ENCODE results near the gene ERGIC1.

The ERGIC1 gene

DNA sequence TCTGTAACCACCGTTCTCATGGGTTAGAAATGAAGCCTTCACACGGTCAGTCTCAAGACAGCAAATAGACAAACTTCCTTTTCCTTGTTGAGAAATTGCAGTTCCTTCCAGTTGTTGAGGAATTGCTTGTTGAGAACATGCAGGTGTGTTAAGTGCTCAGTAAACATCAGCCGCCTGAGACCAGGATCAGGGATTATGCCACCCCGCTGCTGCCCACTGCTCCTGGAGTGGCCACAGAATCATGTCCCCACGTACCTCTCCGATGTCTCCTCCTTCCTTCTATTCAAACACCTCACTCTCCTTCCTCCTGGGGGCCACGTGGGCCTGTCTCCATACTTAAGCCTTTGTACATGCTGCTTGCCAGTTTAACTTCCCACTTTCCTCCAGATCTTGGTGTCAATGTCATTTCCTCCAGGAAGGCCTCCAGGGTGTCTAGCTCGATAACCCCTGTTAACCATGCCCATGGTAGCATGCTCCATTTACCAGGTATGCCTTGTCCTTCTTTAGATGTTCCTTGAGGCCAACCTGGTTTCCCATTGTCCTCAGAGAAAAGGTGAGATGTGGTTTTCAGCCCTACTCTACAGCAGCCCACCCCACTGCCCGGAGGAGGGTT, 91.4 kb downstream of the ERGIC1 start:
- H3K27me3 Mint-ChIP-seq, result no peaks in the 10 kb centered on the region
- H3K4me3 Mint-ChIP-seq, result no peak overlapping the region
- no peaks in the 10 kb centered on the region for H3K4me1 Mint-ChIP-seq (ENCODE audit: low read depth)
- H3K27ac Mint-ChIP-seq, result no peak overlapping the region
- peaks cover 23% of the 10 kb centered on the region for H3K36me3 Mint-ChIP-seq (ENCODE audit: low read depth)
- no peaks in the 10 kb centered on the region for H3K9me3 Mint-ChIP-seq

DNA sequence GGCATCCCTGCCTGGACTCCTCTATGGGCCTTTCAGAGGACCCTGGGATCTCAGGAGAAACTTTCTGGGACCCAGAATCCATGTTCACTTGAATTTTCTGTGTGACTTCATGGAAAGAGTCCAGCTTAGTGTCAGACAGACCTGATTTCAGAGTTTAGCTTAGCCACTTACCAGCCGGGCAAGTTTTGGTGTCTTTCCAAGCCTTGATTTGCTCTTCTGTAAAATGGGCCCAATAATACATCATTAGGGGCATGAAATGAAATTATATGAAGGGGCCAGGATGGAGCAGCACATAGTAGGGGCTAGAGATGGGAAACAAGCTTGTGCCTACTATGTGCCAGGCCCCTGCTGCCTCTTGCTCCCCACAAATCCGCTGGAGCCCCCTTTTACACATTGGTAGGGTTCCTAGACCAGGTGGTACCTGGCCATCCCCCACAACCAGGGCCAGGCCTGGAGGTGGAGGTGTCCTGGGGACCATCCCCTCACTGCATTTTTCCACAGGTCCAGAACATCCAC, 92.0 kb downstream of the ERGIC1 start:
- Mint-ChIP-seq H3K27me3 (no peaks in the 10 kb centered on the region), H3K27ac (no peak overlapping the region), H3K4me3 (no peak overlapping the region), H3K9me3 (no peaks in the 10 kb centered on the region), H3K4me1 (ENCODE audit: low read depth) (no peaks in the 10 kb centered on the region), H3K36me3 (ENCODE audit: low read depth) (peaks cover 23% of the 10 kb centered on the region)

DNA sequence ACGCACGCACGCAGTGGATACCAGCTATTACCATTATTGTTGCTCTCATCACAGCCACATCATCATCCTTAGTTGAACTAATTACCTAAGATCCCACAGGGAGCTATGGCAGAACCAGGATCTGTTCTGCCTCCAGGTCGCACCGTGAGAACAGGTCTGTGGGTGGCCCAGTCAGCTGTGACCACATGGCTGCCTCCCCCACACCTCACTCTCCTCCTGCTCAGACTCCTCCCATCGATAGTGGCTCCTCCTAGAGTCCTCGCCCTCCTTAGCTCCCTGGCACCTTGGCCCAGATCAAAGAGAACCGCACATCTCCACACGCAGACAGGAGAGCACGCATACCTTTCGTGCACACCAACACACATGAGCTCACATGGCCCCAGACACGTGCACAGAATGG, 92.7 kb downstream of the ERGIC1 start:
- Mint-ChIP-seq H3K4me3 (no peak overlapping the region), H3K36me3 (ENCODE audit: low read depth) (peaks cover 23% of the 10 kb centered on the region), H3K4me1 (ENCODE audit: low read depth) (no peaks in the 10 kb centered on the region), H3K27ac (no peak overlapping the region), H3K27me3 (no peaks in the 10 kb centered on the region), H3K9me3 (no peaks in the 10 kb centered on the region)

DNA sequence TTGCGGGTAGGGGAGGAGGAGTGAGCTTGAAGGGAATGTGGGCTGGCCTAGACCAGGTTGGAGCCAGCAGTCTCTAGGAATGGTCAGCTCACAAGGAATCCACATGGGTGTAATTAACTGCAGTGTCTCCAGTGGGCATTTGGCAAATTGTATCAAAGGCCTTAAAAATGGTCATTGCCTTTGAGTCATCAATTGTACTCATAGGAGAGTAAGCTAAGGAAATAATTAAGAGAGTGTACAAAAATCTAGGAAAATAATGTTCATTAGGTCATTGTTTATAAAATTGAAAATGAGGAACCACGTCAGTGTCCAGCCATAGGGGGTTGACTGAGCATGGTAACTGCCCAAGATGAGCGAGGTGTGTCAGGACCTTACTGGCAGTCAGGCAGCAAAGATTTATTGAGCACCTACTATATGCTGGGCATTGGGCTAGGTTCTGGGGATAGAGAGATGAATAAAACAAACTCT, 95.4 kb downstream of the ERGIC1 start:
- no peaks in the 10 kb centered on the region for H3K27me3 Mint-ChIP-seq
- no peak overlapping the region for H3K4me3 Mint-ChIP-seq
- no peaks in the 10 kb centered on the region for H3K9me3 Mint-ChIP-seq
- no peak overlapping the region for H3K27ac Mint-ChIP-seq
- no peaks in the 10 kb centered on the region for H3K4me1 Mint-ChIP-seq (ENCODE audit: low read depth)
- H3K36me3 Mint-ChIP-seq (ENCODE audit: low read depth), result peaks cover 18% of the 10 kb centered on the region

DNA sequence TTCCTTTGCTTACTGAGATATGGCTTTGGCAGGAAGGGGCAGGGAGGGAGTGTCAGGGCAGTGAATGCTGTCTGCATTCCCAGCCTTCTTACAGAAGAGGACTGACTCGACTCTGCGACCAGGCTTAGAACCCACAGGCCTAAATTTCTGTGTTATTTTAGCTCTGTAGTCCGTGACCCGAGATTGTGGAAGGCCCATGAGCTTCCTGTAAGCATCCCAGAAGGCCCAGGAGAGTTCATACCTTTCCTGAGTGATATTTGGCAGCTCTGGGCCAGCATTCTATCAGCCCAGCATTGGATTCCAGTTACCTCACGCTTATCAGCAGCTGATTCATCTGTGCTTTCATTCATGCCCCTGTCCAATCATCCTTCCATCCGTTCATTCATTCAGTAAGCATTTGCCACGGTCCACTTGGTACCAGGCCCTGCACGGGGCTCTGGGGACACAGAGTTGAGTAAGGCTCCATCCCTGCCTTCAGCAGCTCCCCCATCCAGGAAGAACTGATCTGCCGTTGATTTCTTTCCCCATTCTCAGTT, 97.0 kb downstream of the ERGIC1 start:
- Mint-ChIP-seq H3K36me3 (ENCODE audit: low read depth) (peaks cover 18% of the 10 kb centered on the region), H3K27ac (no peak overlapping the region), H3K4me3 (no peak overlapping the region), H3K9me3 (no peaks in the 10 kb centered on the region), H3K4me1 (ENCODE audit: low read depth) (no peaks in the 10 kb centered on the region), H3K27me3 (no peaks in the 10 kb centered on the region)

DNA sequence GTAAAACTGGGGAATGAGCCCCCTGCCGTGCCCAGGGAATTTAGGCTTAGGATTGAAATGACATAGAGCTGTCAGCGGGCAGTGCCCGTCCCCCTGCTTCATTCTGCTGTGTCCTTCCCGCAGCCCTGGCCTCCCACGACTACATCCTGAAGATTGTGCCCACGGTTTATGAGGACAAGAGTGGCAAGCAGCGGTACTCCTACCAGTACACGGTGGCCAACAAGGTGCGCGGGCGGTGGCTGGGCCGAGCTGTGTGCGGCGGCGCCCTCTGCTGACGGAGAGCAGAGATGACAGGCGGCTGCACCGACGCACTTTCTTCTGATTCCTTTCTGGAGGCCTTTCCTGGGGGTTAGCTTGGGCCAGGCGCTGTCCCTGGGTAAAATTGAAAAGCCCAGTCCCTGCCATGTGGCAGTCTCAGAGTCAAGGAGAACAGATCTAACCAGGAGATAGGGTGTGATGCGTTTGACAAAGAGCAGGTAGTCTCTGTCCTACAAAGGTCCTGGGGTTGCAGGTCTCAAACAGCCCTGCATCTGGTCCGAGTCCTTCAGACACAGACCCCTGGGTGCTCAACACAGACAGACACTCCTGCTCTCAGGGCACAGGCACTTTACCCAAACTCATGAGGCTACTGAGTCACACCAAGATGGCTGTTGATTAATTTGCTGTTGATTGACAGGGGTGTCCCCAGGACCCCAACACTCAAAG, 98.4 kb downstream of the ERGIC1 start:
- Mint-ChIP-seq H3K36me3 (ENCODE audit: low read depth) (peaks cover 18% of the 10 kb centered on the region), H3K27me3 (no peaks in the 10 kb centered on the region), H3K9me3 (no peaks in the 10 kb centered on the region), H3K4me3 (no peak overlapping the region), H3K4me1 (ENCODE audit: low read depth) (no peaks in the 10 kb centered on the region), H3K27ac (no peak overlapping the region)

DNA sequence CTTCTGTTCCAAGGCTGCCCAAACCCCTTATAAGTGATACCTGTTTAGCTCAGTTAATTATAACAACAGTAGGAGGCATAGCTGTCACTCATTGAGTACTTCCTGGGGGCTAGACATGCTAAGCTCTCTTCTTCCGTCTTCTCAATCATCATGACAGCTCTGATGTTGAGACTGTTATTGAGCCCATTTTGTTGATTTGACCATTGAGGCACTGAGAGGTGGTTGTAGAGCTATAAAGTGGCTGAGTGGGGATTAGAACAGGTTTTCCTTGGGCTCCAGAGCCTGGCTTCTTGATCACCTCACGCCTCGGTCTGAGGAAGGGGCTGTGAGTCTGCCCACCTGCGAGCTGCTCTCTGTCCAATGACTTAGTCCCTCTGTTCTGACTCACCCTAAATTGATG, 99.2 kb downstream of the ERGIC1 start:
- no peaks in the 10 kb centered on the region for H3K4me1 Mint-ChIP-seq (ENCODE audit: low read depth)
- peaks cover 19% of the 10 kb centered on the region for H3K36me3 Mint-ChIP-seq (ENCODE audit: low read depth)
- H3K9me3 Mint-ChIP-seq, result no peaks in the 10 kb centered on the region
- H3K4me3 Mint-ChIP-seq, result no peak overlapping the region
- H3K27me3 Mint-ChIP-seq, result no peaks in the 10 kb centered on the region
- H3K27ac Mint-ChIP-seq, result no peak overlapping the region

DNA sequence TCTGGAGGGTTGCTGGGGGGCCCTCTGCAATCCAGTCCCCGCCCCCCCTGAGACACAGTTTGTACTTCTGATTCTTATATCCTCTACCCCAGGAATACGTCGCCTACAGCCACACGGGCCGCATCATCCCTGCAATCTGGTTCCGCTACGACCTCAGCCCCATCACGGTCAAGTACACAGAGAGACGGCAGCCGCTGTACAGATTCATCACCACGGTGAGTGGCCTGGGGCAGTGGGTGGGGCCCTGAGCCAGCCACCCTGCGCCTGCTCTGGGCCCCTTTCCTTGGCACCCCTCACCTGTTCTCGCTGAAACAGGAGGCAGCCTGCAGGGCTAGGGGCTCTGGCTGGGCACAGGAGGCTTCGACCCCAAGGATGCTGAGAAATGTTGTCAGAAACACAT, 101.0 kb downstream of the ERGIC1 start:
- Mint-ChIP-seq H3K27me3 (no peaks in the 10 kb centered on the region), H3K4me1 (ENCODE audit: low read depth) (no peaks in the 10 kb centered on the region), H3K9me3 (no peaks in the 10 kb centered on the region), H3K27ac (no peak overlapping the region), H3K4me3 (no peak overlapping the region), H3K36me3 (ENCODE audit: low read depth) (peaks cover 19% of the 10 kb centered on the region)

DNA sequence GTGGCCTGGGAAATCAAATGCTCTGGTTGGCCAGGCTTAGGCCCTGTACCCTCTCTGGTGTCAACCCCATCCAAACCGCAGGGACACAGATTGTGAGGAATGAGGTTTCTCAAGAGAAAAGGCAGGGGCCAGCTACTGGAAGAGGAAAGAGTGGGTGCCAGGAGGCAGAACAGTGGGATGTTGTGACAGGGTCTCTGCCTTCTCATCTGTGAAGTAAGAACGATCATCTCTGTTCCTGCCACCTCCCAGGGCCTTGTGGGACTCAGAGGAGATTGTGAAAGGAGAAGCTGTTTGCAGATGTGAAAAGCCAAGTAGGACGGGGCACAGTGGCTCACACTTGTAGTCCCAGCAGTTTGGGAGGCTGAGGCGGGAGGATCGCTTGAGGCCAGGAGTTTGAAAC, 102.3 kb downstream of the ERGIC1 start:
- Mint-ChIP-seq H3K36me3 (ENCODE audit: low read depth) (peaks cover 19% of the 10 kb centered on the region), H3K27me3 (no peaks in the 10 kb centered on the region), H3K27ac (no peak overlapping the region)

DNA sequence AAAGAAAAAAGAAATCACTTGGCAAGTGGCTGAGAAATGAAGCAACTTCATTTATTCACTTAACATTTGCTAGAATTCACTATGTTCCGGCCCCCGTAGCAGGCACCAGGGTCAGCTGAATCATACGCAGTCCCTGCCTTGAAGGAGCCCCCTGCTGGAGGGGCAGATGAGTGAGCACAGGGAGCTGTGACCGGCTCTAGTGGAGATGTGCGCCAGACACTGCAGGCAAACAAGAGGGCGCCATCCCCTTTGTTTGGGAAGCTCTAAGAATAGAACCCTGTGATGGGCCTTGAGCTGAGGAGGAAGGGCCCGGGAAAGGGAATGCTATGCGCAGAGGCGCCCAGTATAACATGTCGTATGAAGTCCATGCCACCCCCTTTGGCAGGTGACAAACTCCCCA, 105.0 kb downstream of the ERGIC1 start:
- Mint-ChIP-seq H3K4me1 (ENCODE audit: low read depth) (no peaks in the 10 kb centered on the region), H3K9me3 (no peaks in the 10 kb centered on the region), H3K36me3 (ENCODE audit: low read depth) (peaks cover 19% of the 10 kb centered on the region), H3K4me3 (no peak overlapping the region), H3K27me3 (no peaks in the 10 kb centered on the region), H3K27ac (no peak overlapping the region)

More for the DNA sequence above, 102.3 kb downstream of the ERGIC1 start:
- no peak overlapping the region for H3K4me3 Mint-ChIP-seq
- no peaks in the 10 kb centered on the region for H3K9me3 Mint-ChIP-seq
- H3K4me1 Mint-ChIP-seq (ENCODE audit: low read depth), result no peaks in the 10 kb centered on the region

DNA sequence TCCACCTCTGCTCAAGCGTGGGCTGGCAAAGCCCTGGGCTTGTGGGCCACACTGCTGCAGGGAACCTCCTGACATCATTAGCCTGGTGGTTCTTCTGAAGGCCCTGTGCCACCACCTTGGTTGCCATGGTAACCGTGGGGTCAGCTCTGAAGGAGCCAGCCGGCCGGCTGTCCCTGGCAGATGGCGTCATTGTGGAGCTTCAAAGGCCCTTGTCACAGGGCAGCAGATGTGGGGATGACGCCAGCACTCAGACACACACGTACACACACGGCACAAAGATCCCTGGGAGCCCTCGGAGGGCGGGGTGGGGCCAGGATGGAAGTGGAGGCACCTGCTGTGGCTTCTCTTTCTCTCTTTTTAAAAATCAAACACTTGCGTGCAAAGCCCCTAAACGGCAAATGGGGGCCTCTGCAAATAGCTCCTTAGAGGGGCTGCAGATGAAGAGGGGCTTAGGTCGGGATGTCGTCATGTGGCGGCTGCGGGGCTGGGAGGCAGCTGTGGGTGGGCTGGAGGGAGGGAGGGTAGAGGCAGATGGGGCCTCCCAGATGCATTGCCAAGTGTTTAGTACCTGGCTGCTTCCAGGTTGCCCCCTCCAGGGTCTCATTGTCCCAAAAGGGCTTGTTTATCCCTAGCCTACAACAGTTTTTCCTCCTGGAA, 105.7 kb downstream of the ERGIC1 start:
- H3K4me3 Mint-ChIP-seq, result no peak overlapping the region
- peaks cover 19% of the 10 kb centered on the region for H3K36me3 Mint-ChIP-seq (ENCODE audit: low read depth)
- no peaks in the 10 kb centered on the region for H3K9me3 Mint-ChIP-seq
- H3K27ac Mint-ChIP-seq, result no peak overlapping the region
- H3K4me1 Mint-ChIP-seq (ENCODE audit: low read depth), result no peaks in the 10 kb centered on the region
- H3K27me3 Mint-ChIP-seq, result no peaks in the 10 kb centered on the region

DNA sequence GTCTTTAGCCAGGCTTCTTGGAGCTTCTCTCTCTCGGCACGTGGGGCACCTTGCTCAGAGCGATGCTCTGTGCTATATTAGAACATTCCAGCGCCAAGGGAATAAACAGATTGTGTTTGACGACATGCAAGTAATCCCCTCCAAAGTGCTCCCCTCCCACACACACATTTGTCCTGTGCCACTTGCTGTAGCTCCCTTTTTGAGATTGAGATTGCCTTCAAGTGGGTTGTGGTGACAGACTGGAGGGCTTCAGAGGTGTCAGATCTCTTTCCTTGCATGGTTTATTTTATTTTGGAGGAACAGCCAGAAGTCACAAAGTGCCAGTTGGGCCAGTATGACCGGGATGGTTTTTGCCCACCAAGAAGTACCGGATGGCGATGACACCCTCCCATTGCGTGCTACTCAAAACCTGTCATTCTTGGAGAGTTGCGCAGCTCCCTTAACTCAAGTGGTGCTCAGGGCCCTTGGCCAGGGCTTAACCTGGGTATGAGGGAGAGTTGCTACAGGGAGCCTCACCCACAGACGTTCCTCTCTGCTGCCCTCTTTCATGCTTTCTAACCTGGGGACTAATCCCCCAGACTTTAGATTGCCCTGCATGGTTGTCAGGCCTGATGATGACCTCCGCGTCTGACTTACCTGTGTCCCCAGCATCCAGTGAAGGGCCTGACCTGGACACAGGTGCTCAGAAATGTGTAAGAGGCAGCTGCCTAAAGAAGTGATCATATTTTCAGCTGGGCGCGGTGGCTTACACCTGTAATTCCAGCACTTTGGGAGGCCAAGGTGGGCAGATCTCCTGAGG, 106.4 kb downstream of the ERGIC1 start:
- Mint-ChIP-seq H3K27me3 (no peaks in the 10 kb centered on the region), H3K27ac (no peak overlapping the region), H3K4me1 (ENCODE audit: low read depth) (no peaks in the 10 kb centered on the region), H3K4me3 (no peak overlapping the region), H3K36me3 (ENCODE audit: low read depth) (peaks cover 18% of the 10 kb centered on the region), H3K9me3 (no peaks in the 10 kb centered on the region)

DNA sequence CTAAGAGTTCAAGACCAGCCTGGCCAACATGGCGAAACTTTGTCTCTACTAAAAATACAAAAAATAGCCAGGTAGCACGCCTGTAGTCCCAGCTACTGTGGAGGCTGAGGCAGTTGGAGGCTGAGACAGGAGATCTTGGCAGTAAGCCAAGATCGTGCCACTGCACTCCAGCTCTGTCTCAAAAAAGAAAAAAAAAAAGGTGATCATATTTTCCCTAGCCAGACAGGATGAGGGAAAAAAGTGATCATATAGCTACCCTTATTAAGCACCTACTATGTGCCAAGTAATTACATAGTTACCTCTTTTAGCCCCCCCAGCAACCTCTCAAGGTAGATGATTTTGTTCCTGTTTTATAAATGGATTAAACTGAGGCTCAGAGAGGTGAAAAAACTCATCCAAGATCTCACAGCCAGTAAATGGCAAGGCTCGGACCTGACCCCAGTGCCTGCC, 107.0 kb downstream of the ERGIC1 start:
- H3K4me3 Mint-ChIP-seq, result no peak overlapping the region
- no peaks in the 10 kb centered on the region for H3K4me1 Mint-ChIP-seq (ENCODE audit: low read depth)
- peaks cover 15% of the 10 kb centered on the region for H3K36me3 Mint-ChIP-seq (ENCODE audit: low read depth)
- no peak overlapping the region for H3K27ac Mint-ChIP-seq
- H3K27me3 Mint-ChIP-seq, result no peaks in the 10 kb centered on the region
- H3K9me3 Mint-ChIP-seq, result no peaks in the 10 kb centered on the region

DNA sequence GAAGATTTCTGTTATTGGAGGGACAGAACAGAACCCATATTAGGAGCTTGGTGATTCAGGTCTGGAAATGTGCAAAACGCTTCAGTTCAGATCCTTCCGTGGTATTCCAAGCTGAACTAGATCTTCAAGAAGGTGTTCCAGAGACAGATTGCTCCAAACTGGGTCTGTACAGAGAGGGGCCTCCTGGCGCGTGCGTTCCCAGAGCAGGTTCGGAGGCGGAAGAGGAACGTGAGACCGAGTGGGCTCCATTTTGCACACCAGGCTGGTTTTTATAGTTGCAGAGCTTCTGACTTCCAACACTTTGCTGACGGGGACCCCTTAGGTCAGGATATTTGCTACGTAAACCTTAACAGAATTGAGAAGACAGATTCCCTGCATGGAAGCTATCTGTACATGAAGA, 108.5 kb downstream of the ERGIC1 start:
- Mint-ChIP-seq H3K27ac (peak overlapping the region; percentile 27), H3K4me3 (no peak overlapping the region), H3K9me3 (no peaks in the 10 kb centered on the region), H3K27me3 (no peaks in the 10 kb centered on the region), H3K4me1 (ENCODE audit: low read depth) (no peaks in the 10 kb centered on the region), H3K36me3 (ENCODE audit: low read depth) (peaks cover 9% of the 10 kb centered on the region)
